HUES6 (cell line): ENCODE data around the gene MRPS21.
"Not testable (repeated sequence)": the region's sequence is repeated elsewhere in the genome, so short reads cannot be mapped to it uniquely, and the experiment has no call there.

Experiments
- H3K27ac ChIP-seq: 2 replicates; pipeline ENCODE4 v1.7.0; 2013; ENCODE audit warnings: low read depth, mild to moderate bottlenecking, low read length, inconsistent platforms
- H3K27me3 ChIP-seq: 2 replicates; pipeline ENCODE4 v1.6.1; 2013; ENCODE audit warnings: low read length; ENCODE audit not compliant: control insufficient read depth, insufficient read depth
- H3K36me3 ChIP-seq: 2 replicates; pipeline ENCODE4 v1.6.1; 2013; ENCODE audit warnings: low read length; ENCODE audit not compliant: control insufficient read depth, insufficient read depth
- H3K4me1 ChIP-seq: 2 replicates; pipeline ENCODE4 v1.6.1; 2013; ENCODE audit warnings: low read length; ENCODE audit not compliant: control insufficient read depth, insufficient read depth
- H3K4me3 ChIP-seq: 2 replicates; pipeline ENCODE4 v1.5.1; 2013; ENCODE audit warnings: low read depth, low read length
- H3K9ac ChIP-seq: one replicate; pipeline ENCODE4 v1.6.1; 2013; ENCODE audit warnings: mild to moderate bottlenecking, low read length
- H3K9me3 ChIP-seq: 2 replicates; pipeline ENCODE4 v1.6.1; 2013; ENCODE audit warnings: low read depth, low read length; ENCODE audit not compliant: control insufficient read depth, insufficient read depth

MRPS21 gene

DNA sequence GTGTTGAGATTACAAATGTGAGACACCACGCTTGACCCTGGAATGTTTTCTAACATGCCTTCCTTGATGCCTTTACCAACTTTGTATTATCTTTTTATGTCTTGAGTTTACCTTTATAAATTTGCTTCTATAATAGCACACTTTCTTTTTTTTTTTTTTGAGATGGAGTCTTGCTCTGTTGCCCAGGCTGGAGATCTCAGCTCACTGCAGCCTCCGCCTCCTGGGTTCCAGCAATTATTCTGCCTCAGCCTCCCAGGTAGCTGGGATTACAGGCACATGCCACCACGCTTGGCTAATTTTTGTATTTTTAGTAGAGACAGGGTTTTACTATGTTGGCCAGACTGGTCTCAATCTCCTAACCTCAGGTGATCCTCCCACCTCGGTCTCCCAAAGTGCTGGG, 21.0 kb downstream of the MRPS21 start:
- not testable (repeated sequence) for H3K27me3 ChIP-seq, H3K27ac ChIP-seq, H3K9ac ChIP-seq, H3K4me3 ChIP-seq, H3K4me1 ChIP-seq, H3K9me3 ChIP-seq, H3K36me3 ChIP-seq

DNA sequence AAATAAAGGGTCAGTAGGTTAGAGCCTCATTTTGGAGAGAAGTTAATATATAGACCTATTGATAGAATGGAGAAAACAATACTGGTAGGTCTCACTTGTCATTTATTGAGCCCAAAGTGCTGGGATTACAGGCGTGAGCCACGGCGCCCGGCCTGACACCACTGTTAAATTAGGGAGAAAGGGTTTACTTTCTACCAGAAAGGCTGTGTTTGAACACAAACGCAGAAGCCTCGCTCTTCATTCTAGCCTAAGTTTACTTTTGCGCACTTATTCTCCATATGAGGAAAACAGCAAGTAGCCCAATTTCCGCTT, 27.0 kb downstream of the MRPS21 start:
- no peak overlapping the region for H3K9ac ChIP-seq
- H3K4me3 ChIP-seq: peak overlapping the region; percentile 96
- H3K27ac ChIP-seq: no peak overlapping the region

DNA sequence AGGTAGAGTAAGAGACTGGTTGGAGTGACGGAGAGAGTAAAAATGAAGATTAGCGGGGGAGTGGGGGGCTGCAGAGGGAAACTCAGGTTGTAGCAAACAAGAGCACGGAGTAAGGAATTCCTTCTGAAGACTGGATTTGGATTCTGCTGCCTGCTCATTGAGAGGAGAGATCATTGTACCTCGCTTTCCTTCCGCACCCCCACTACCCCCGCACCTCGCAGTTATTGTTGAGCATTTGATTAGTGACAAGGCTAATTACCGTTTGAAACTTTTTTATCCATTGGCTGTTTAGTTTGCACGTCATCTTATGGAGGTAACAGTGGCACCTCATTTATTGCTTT, 28.1 kb downstream of the MRPS21 start:
- Histone ChIP-seq H3K9me3 (no peaks in the 10 kb centered on the region), H3K27ac (peak overlapping the region; percentile 88), H3K4me1 (0 out of 2 replicates have a peak, but pooled peaks cover 4% of the 10 kb centered on the region), H3K9ac (peak overlapping the region; percentile 97), H3K36me3 (peaks cover 28% of the 10 kb centered on the region), H3K4me3 (peak overlapping the region; percentile 96), H3K27me3 (no peaks in the 10 kb centered on the region)

More for the DNA sequence above, 27.0 kb downstream of the MRPS21 start:
- H3K9me3 ChIP-seq: no peaks in the 10 kb centered on the region
- H3K27me3 ChIP-seq: no peaks in the 10 kb centered on the region
- H3K4me1 ChIP-seq: 0 out of 2 replicates have a peak, but pooled peaks cover 4% of the 10 kb centered on the region
- peaks cover 16% of the 10 kb centered on the region for H3K36me3 ChIP-seq

DNA sequence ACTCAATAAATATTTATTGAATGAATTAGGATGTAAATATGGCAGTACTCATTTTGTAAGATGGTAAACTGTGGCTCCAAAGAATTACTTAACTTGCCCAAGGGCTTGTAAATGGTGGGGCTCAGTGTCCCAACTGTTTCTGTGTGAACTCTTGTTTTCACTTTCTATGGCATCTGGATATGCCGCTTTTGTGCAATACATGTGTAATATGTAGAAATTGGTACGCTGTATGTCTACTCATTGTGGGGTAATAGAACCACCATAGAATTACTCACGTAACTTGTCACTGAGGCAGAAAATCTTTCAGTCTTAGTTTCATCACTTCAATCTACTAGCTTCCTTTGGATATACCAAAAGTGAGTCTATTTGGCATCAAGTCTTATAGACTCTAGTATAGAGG, 28.6 kb downstream of the MRPS21 start:
- Histone ChIP-seq H3K4me3 (peak overlapping the region; percentile 96), H3K9me3 (no peaks in the 10 kb centered on the region), H3K4me1 (0 out of 2 replicates have a peak, but pooled peaks cover 4% of the 10 kb centered on the region), H3K36me3 (peaks cover 33% of the 10 kb centered on the region), H3K27ac (no peak overlapping the region; the same call in 1 of the 2 replicates), H3K9ac (peak overlapping the region; percentile 97), H3K27me3 (no peaks in the 10 kb centered on the region)

DNA sequence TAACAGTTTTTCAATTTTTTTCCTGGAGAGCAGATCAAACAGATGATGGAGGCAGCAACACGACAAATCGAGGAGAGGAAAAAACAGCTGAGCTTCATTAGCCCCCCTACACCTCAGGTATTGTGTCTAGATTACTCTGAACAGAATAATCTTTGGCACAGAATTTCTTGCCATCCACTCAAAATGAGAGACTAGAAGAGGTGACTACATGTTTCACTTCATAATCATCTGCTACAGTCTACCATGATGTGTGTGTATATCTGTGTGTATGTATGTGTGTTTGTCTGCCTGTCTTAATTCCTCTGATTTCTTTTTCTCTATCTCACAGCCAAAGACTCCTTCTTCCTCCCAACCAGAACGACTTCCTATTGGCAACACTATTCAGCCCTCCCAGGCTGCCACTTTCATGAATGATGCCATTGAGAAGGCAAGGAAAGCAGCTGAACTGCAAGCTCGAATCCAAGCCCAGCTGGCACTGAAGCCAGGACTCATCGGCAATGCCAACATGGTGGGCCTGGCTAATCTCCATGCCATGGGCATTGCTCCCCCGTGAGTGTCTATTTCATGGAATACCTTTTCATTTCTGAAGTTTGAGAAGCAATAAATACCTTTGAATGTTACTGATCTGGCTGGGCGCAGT, 39.1 kb downstream of the MRPS21 start:
- Histone ChIP-seq H3K4me1 (no peaks in the 10 kb centered on the region), H3K27me3 (no peaks in the 10 kb centered on the region), H3K4me3 (no peak overlapping the region), H3K9me3 (no peaks in the 10 kb centered on the region), H3K27ac (no peak overlapping the region), H3K9ac (no peak overlapping the region), H3K36me3 (peaks cover 94% of the 10 kb centered on the region)

DNA sequence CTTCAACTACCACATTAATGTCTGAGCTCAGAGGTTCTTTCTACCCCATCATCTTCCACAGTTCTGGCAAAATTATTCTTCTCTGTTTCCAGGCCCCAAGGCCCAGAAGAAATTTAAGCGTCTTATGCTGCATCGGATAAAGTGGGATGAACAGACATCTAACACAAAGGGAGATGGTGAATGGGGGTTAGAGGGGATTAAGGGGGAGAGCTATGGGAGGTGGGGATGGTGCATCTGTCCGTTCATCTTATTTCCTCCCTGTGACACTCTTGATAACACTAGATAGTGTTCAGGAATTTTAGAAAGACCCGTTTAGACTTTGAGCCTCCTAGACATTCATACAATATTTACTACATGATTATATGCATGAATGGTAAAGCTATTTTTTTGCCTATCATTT, 52.7 kb downstream of the MRPS21 start:
- H3K27me3 ChIP-seq: no peaks in the 10 kb centered on the region
- no peak overlapping the region for H3K9ac ChIP-seq
- H3K4me3 ChIP-seq: no peak overlapping the region
- peaks cover 88% of the 10 kb centered on the region for H3K36me3 ChIP-seq
- H3K9me3 ChIP-seq: no peaks in the 10 kb centered on the region
- H3K27ac ChIP-seq: no peak overlapping the region
- H3K4me1 ChIP-seq: no peaks in the 10 kb centered on the region

DNA sequence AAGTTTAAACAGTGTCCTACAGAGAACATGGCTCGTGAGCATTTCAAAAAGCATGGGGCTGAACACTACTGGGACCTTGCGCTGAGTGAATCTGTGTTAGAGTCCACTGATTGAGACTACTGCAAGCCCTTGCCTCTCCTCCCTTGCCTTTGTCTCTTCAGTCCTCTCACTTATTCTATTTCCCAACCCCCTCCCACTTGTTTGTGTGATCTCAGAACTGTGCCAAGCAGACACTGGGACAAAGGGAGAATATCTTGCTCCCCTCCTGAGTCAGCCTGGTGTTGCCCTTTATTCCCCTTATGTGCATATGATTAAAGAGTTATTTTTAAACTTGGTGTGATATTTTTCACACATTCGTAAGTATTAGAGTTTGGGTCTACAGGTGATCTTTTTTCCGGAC, 59.2 kb downstream of the MRPS21 start:
- no peaks in the 10 kb centered on the region for H3K9me3 ChIP-seq
- no peak overlapping the region for H3K4me3 ChIP-seq
- H3K4me1 ChIP-seq: no peaks in the 10 kb centered on the region
- no peaks in the 10 kb centered on the region for H3K27me3 ChIP-seq
- no peak overlapping the region for H3K9ac ChIP-seq
- H3K36me3 ChIP-seq: peaks cover 58% of the 10 kb centered on the region
- no peak overlapping the region for H3K27ac ChIP-seq
